ENCODE measurements around the gene NLRP13. TPM values are rescaled to one million over a fixed set of nuclear protein-coding genes. Genes with fewer than 3 reads are reported as not detected.

NLRP13 gene
- total RNA-seq, 1 donor: not detected

GRCh38 chr19:55923556-55923955 lies 8.6 kb downstream of the NLRP13 start:
- H3K4me3 ChIP-seq (ENCODE audit: low read depth, low read length): no peak overlapping the region
- DNase-seq (ENCODE audit: low read depth): no peak
- no peak for TF ChIP-seq CTCF (IDR thresholded peaks at IDR 0.05; ENCODE audit: insufficient read depth, low read depth, low read length)

DNA sequence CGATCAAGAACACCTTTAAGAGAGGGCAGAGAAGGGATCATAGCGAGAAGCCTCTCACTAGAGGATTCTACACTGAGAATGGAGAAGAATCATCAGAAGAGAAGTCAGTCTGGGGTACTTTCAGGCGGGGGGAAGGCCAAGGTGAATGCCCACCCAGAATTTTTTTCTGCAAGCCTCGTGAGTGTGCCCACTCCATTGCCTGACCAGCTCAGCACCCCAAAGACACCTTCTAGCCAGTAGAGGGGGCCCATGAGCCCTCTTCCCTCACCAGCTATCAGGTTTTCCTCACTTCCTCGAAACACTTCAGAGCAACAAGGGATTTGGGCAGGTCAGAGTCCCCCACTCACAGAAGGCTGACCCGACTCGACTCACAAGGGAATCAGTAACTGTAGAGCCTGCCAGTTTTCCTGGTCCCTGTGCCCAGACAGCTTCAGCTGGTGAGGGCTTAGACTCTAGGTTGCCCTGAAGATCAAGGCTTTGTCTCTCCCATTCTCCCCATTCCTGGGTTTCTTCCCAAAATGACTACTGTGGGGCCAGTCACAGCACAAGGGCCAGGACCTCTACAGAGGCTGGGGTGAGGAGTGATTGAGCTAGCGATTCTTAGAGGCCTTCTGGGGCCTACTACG lies 18.4 kb downstream of the NLRP13 start:
- no peak for TF ChIP-seq CTCF (IDR thresholded peaks at IDR 0.05; ENCODE audit: insufficient read depth, low read depth, low read length)
- no peak for DNase-seq (ENCODE audit: low read depth)
- H3K4me3 ChIP-seq (ENCODE audit: low read depth, low read length): no peak overlapping the region

DNA sequence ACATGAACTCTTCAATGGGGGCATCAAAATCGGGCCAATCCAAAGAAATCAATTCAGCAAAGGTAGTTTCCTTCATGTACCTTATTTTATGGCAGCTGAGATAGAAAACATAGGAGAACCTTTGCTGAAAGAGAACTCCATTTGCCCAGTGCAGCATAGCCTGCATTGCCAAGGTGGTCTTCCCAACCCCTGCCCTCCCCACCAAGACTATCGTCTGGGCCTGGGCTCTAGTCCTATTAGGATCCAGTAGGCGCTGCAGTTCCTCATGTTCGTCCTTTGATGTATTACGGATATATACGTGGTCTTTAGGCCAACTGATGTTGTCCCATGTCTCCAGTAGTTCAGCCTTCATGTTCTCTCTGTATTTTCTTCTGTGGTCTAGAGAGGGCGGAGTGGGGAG lies 19.2 kb downstream of the NLRP13 start:
- TF ChIP-seq CTCF (IDR thresholded peaks at IDR 0.05; ENCODE audit: insufficient read depth, low read depth, low read length): no peak
- no peak for DNase-seq (ENCODE audit: low read depth)
- H3K4me3 ChIP-seq (ENCODE audit: low read depth, low read length): no peak overlapping the region

- TF ChIP-seq CTCF (IDR thresholded peaks at IDR 0.05; ENCODE audit: insufficient read depth, low read depth, low read length): no peak
- no peak overlapping the region for H3K4me3 ChIP-seq (ENCODE audit: low read depth, low read length)
- no peak for DNase-seq (ENCODE audit: low read depth)
Observed at GRCh38 chr19:55909801-55910200, 22.3 kb downstream of the NLRP13 start.

DNA sequence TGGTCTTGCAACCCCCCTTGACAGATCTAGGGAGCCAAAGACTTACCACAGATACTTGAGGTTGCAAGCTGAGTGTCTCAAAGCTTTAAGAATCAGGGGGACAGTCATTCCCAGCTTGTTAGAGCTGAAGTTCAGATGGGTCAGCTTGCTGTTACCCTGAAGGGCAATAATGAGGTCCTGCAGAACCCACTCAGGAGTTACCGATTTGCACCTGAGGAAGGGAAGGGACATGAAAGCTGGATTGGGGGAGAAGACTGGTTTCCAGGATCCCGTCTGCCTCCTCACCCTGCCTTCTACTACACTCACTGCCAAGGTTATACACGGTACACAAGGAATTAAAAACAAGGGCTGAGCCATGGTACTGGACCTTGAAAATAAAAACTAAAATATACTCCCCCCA lies 24.4 kb downstream of the NLRP13 start:
- no peak for TF ChIP-seq CTCF (IDR thresholded peaks at IDR 0.05; ENCODE audit: insufficient read depth, low read depth, low read length)
- DNase-seq (ENCODE audit: low read depth): no peak
- no peak overlapping the region for H3K4me3 ChIP-seq (ENCODE audit: low read depth, low read length)

GRCh38 chr19:55907286-55907685 lies 24.9 kb downstream of the NLRP13 start:
- no peak for TF ChIP-seq CTCF (IDR thresholded peaks at IDR 0.05; ENCODE audit: insufficient read depth, low read depth, low read length)
- DNase-seq (ENCODE audit: low read depth): no peak

More at GRCh38 chr19:55907286-55907685, 24.9 kb downstream of the NLRP13 start:
- H3K4me3 ChIP-seq (ENCODE audit: low read depth, low read length): no peak overlapping the region
